HG03354 (cell line): ENCODE measurements around the gene CRACDL.

Experiments
- ATAC-seq: cut with Tn5 transposase; IDR thresholded peaks from one replicate; pipeline ENCODE4 v1.9.1; 2021; ENCODE audit warnings: mild to moderate bottlenecking; ENCODE audit not compliant: unreplicated experiment, poor library complexity, severe bottlenecking

The CRACDL gene

DNA sequence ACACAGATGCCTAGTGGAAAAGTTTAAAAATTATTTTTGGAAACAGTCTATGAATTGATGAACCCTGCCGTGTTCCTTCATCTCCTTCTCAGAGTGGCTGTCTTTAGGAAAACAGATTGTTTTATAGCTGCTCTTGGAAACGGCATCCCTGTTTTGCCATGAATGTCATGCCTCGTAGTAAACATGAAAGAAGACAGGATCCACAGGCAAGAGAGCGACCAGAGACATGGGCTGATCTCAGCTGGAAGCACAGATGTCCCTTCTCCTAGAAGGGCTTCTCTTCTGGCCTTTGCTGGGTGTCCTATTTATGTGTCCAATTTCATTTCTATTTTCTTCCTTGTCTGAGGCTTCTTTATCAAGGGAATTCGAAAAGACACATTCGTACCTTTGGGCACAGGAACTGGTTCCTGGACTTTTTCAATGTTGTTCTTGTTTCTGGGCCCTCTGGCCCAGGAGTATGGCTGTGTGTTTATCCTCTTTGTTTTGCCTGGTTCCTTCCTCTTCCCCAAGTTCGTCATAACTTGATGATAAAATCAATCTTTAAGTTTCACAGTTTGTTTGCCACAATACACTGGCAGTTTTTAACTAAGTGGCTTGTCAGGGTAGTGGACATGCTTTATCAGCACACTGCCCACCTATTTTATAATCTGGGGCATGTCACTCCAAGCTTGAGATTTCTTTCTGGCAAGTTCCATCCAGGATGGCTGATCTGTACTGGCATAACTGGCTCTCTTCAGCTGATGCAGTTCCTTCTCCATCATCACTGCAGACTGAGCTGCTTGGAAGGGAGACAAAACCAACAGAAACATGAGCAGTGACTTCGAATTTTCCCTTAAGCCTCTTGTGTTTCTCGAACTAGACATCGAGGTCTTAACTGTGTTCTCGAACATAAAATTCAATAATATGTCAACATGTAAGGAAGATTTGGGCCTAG, 141.9 kb downstream of the CRACDL start:
- no peak for ATAC-seq

DNA sequence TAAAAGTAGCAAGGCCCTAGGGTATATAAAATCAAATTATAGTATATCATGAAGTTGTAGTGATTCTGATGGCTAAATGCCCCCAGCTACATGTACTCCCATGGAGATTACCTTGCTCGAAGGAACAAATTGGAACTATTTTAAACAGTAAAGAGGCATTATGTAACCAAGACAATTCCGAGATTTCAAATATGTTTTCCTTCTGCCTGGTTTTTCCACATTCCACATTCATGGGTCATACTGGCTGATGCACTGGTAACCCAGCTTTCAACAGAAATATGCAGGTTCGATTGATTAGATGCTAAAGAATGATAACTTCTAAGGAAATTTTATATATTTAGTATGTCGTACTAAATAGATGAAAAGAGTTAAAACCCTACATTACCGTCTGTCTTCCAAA, 142.8 kb downstream of the CRACDL start:
- ATAC-seq = no peak

- no peak for ATAC-seq
Observed at GRCh38 chr2:98790221-98790620, 145.8 kb downstream of the CRACDL start.

DNA sequence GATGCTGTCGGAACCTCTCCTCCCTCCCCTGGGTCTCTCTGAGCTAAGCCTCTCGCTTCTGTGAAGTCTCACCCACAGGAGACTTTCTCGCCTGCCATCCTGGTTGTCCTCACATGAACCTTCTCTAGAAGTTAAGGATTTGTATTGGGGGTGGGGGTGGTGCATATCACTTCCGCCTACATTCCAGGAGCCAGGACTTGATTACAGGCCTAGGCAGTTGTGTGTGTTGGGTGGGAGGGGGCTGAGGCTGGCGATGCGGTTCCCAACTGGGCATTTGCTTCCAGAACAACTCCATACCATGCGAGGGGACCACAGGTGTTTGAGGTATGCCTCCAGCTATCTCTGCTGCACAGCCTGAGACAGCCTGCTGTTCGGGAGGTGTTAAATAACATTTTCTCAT, 148.3 kb downstream of the CRACDL start:
- ATAC-seq = no peak

- ATAC-seq = no peak
Observed at GRCh38 chr2:98786179-98786578, 149.8 kb downstream of the CRACDL start.

GRCh38 chr2:98782570-98782969, 153.5 kb downstream of the CRACDL start:
- ATAC-seq = no peak

- no peak for ATAC-seq
Observed at GRCh38 chr2:98781822-98782221, 154.2 kb downstream of the CRACDL start.

DNA sequence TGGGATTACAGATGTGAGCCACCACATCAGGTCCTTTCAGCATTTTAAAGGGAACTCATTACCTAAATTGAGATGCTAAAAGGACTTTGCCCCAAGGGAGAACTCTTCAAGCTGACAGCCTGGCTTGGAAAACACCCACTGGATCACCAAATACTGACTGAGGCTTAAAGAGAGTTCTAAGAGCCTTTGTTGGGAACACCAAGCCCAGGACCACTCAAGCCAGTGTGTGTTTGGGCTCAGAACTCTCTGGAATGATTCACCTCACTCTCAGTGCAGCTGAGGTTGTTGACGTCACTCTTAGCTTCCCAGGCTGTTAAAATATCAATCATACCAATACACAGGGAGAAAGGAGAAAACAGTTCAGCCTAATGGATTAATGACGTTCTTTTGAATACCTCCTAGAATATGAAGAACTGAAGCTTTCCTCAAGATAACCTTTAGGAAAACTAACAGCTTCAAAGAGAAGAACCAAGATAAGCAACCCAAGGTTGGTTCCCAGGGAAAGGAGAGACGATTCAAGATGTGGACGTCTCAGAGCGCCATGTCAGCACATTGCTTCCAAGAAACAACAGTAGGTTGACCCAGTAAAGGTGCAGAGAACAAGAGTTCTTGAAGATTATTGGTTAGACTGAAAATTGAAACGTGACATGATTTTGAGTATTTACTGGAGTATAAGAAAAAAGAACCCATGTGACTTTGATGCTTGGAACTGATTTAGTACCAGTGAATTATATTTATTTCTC, 157.1 kb downstream of the CRACDL start:
- ATAC-seq = no peak

DNA sequence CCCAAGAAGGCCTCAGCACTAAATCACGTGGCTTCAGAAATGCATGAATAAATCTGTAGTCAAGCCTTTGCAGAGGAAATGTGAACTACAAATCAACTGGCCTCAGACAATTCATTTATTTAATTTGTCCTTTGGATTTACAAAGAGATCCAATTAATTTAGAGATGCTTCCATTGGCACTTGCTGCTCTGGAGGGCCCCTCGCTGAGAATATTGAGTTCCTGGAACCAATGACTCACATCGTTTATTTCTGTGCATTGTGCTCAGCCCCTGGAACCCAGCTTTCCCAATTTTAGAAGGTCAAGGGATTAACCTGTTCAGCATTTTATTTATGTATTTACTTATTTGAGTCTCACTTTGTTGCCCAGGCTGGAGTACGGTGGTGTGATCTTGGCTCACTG, 157.9 kb downstream of the CRACDL start:
- no peak for ATAC-seq

DNA sequence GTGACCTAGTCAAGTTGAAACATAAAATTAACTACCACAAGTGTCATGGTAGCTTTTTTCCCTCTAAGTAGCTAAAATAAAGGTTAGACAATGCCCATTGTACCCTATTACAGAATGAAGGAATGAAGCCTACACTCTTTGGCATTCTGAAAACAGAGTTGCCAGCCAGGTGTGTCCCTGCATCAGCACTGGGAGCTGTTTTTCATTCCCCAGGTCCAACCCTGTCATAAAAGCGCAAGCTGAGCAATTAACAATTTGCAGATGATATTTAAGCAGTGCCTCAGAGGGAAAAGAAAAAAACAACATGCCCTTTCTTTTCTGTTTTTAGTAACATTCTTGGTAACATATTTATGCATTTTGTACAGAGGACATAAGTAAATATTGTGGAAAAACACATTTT, 158.3 kb downstream of the CRACDL start:
- ATAC-seq = no peak

- ATAC-seq = no peak
Observed at GRCh38 chr2:98777076-98777475, 158.9 kb downstream of the CRACDL start.

- no peak for ATAC-seq
Observed at GRCh38 chr2:98776136-98776535, 159.9 kb downstream of the CRACDL start.

DNA sequence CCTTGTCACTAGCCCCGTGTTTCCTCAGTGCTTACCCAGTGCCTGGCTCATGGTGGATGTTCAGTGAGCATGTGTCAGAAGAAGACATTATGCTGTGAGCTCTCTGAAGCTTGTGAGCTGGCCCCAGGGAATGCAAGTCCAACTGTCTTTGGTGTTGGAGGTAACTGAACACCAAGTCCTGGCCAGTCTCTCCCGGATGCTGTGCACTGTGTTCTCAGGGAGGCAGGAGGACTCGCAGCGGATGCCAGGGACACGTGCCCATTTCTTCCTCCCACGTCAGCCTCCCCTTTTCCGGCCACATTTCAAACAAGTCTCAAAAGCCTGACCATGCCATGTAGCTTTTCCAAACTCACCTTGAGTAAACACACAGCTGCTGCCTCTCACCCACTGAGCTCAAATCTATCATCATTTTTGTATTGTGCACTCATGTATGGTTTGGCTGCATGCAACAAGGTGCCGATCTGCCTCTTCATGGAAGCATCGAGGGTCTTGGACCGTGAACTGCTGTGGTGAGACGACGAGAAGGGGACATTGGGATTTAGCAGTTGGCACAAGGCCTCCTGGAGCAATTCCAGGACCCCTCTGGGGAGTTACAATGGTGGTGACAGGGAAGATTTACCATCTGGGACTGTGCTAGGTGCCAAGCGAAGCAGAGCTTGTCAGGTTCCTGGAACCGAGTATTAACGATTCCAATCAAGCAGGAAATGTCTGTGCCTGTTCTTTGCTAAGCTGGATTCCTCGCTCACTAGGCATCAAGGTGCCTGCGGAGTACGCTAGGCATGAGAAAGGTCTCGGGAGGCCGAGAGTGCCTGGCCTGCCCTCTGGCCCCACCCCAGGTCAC, 160.7 kb downstream of the CRACDL start:
- ATAC-seq = no peak

DNA sequence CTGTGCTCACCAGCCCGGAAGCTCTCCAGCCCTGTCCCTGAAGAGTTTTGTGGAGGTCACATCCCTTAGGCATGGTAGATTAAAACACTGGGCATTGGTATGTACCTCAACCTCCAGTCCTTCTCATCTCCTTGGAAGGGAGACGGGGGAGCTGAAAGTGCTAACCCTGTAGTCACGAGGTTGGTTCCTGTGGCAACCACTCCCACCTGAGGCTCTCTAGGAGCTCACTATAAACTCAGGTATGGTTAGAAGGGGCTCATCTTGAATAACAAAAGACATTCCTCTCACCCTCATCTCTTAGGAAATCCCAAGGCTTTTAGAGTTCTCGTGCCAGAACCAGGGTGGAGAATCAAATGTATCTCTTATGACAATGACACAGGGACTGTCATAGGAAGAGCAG, 162.1 kb downstream of the CRACDL start:
- no peak for ATAC-seq

GRCh38 chr2:98773169-98773568, 162.9 kb downstream of the CRACDL start:
- no peak for ATAC-seq

DNA sequence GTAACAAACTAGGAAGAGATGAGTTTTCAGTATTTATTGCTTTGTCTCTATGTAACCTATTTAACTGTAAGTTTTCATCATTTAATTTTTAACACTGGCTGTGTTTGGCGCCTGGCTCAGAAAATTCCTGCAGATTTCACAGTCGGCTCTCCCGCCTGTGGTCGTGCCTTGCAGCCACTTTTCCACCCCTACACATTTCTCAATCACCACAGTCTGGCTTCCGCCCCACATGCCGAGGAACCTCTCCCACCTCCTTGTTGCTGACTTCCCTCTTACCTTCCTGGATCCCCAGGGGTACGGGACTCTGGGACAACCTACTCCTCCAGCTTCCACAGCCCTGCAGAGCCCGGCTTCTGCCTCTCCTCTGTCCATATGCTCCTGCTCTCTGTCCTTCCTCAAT, 163.5 kb downstream of the CRACDL start:
- no peak for ATAC-seq

DNA sequence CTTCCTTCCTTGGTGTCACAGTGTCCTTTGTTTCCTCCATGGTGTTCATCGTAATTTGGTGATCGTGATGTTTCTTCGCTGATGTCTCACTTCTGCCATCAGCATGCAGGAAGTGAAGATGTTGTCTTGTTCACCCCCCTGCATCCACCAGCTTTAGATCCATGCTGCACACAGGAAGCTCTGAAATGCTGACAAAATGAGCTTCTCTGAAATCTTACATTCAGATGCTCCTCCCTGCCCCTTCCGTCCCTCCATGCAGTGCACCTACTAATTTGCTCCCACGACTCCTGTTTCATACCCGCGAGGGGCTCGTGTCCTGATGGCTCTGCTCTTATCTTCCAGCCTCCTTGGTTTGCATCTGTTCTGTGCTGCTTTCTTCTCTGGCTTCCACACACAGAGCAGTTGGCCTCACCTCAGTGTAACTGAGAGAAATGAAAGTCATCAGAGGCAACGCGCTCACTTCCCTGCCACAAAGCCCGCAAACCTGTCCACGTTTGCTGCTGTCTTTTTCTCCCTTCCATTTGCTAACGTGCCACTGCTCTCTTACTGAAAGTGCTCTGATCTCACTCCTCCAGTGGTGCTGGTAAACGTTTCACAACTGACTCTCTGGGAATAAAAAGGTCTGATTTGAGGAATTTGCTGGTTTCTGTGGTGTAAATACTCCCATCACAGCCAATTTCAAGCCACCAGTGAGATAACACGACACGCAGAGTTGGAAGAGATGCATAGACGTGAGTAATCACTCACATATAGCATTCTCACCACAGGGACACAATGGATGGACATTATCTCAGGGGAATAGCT, 164.1 kb downstream of the CRACDL start:
- ATAC-seq = no peak

DNA sequence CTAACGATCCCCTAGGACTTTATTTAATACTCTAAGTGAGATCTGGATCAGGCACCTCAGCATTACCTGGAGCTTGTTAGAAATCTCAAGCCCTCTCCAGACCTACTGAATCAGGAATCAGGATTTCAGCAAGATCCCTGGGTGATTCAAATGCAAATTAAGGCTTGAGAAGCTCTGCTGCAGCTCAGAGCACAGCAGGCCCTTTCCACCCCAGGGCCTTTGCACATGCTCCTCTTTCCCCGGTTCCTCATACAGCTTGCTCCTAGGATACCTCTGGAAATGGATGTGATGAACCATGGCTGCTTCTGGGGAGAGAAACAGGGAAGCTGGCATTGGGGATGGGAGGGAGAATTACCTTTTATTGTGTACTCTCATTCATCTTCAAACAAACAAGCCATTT, 164.8 kb downstream of the CRACDL start:
- ATAC-seq = no peak

- ATAC-seq = no peak
Observed at GRCh38 chr2:98769784-98770183, 166.2 kb downstream of the CRACDL start.
